Panc1 (cell line): ENCODE data around the gene RPN2.

ENCODE experiments used
- POLR2AphosphoS5 ChIP-seq: IDR thresholded peaks from 2 replicates; pipeline ENCODE4 v1.6.1; 2012; ENCODE audit warnings: mild to moderate bottlenecking, low read depth, low read length, moderate library complexity
- TF ChIP-seq, protein P1 (sequence below): fragments of 450-650 bp; IDR thresholded peaks from 2 replicates; pipeline ENCODE4 v1.5.1; 2017; ENCODE audit warnings: mild to moderate bottlenecking
- TF ChIP-seq, protein P2 (sequence below), 2 experiments: IDR thresholded peaks; 2 replicates each; pipeline ENCODE4 v1.6.1; 2011 to 2012; ENCODE audit warnings: low read depth in 2 of 2, control low read depth in 1 of 2, low read length in 1 of 2, mild to moderate bottlenecking in 1 of 2, moderate library complexity in 1 of 2; ENCODE audit not compliant: insufficient read depth in 1 of 2

DNA sequence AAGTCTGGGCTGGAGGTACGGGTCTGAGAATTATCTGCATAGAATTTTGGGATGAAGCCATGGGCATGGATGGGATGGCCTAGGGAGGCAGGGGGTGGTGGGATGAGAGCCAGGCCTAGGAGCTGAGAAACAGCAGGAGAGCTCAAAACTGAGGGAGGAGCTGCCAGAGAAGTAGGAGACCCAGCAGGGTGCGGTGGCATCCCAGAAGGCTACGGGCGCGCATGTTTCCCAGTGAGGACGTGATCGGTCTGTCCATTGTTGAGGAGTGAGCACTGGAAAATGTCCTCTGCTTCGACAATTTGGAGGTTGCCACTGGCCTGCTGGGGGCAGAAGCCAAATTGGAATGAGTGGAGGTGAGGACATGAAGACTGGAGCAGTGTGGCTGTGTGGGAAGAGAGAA, 14.7 kb downstream of the RPN2 start:
- TF ChIP-seq, protein P1, sequence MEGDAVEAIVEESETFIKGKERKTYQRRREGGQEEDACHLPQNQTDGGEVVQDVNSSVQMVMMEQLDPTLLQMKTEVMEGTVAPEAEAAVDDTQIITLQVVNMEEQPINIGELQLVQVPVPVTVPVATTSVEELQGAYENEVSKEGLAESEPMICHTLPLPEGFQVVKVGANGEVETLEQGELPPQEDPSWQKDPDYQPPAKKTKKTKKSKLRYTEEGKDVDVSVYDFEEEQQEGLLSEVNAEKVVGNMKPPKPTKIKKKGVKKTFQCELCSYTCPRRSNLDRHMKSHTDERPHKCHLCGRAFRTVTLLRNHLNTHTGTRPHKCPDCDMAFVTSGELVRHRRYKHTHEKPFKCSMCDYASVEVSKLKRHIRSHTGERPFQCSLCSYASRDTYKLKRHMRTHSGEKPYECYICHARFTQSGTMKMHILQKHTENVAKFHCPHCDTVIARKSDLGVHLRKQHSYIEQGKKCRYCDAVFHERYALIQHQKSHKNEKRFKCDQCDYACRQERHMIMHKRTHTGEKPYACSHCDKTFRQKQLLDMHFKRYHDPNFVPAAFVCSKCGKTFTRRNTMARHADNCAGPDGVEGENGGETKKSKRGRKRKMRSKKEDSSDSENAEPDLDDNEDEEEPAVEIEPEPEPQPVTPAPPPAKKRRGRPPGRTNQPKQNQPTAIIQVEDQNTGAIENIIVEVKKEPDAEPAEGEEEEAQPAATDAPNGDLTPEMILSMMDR: no peak
- TF ChIP-seq, protein P2, sequence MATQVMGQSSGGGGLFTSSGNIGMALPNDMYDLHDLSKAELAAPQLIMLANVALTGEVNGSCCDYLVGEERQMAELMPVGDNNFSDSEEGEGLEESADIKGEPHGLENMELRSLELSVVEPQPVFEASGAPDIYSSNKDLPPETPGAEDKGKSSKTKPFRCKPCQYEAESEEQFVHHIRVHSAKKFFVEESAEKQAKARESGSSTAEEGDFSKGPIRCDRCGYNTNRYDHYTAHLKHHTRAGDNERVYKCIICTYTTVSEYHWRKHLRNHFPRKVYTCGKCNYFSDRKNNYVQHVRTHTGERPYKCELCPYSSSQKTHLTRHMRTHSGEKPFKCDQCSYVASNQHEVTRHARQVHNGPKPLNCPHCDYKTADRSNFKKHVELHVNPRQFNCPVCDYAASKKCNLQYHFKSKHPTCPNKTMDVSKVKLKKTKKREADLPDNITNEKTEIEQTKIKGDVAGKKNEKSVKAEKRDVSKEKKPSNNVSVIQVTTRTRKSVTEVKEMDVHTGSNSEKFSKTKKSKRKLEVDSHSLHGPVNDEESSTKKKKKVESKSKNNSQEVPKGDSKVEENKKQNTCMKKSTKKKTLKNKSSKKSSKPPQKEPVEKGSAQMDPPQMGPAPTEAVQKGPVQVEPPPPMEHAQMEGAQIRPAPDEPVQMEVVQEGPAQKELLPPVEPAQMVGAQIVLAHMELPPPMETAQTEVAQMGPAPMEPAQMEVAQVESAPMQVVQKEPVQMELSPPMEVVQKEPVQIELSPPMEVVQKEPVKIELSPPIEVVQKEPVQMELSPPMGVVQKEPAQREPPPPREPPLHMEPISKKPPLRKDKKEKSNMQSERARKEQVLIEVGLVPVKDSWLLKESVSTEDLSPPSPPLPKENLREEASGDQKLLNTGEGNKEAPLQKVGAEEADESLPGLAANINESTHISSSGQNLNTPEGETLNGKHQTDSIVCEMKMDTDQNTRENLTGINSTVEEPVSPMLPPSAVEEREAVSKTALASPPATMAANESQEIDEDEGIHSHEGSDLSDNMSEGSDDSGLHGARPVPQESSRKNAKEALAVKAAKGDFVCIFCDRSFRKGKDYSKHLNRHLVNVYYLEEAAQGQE (IDR thresholded peaks at IDR 0.05; ENCODE audit: insufficient read depth in 1 of 2, low read depth in 2 of 2, low read length in 1 of 2): no peak
- no peak for TF ChIP-seq POLR2AphosphoS5
